Ureter (tissue), 1 donor: ENCODE data around the gene CRACDL. TPM values are rescaled to one million over a fixed set of nuclear protein-coding genes. Genes with fewer than 3 reads are reported as not detected.

ENCODE experiments used
- DNase-seq: peaks from one replicate; pipeline ENCODE4 v3.0.0-alpha.2; 2020; ENCODE audit warnings: low spot score
- total RNA-seq: library from RNA; stranded (reverse); gene quantifications from one replicate; pipeline ENCODE4 v1.2.4, GENCODE V29; 2023
- donor health status: DM: yes; HTN: yes; CAD: no.

CRACDL gene
- total RNA-seq, 1 donor from 2014 or later, result 25.5 TPM

DNA sequence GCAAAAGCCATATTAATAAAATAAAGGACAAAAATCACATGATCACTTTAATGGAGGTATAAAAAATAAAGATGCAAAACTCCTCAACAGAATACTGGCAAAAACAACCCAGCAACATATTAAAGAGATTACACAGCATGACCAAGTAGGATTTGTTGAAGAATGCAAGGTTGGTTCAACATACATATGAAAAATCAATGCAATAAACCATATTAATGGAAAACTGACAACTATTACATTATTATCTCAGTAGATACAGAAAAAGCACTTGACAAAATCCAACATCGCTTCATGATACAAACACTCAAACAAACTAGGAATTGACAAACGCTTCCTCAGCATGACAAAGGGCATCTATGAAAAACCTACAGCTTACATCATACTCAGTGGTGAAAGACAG is 76.7 kb downstream of the CRACDL start:
- DNase-seq, result no peak

- no peak for DNase-seq
Observed at GRCh38 chr2:98857001-98857400, 79.0 kb downstream of the CRACDL start.

DNA sequence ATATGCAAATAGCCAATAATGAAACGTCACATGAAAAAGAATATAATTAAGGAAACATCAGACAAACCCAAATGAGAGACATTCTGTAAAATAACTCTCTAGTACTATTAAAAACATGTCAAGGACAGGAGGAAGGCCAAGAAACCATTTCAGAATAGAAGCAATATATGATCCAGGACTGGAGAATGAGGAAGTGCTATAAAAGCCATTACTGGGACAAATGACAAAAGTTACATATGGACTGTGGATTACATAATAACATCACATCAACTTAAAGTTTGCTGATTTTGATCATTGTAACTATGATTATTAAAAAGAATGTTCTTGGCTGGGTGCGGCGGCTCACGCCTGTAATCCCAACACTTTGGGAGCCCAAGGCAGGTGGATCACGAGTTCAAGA is 81.3 kb downstream of the CRACDL start:
- no peak for DNase-seq

GRCh38 chr2:98852932-98853331 is 83.1 kb downstream of the CRACDL start:
- DNase-seq, result no peak

- no peak for DNase-seq
Observed at GRCh38 chr2:98850074-98850473, 86.0 kb downstream of the CRACDL start.

DNA sequence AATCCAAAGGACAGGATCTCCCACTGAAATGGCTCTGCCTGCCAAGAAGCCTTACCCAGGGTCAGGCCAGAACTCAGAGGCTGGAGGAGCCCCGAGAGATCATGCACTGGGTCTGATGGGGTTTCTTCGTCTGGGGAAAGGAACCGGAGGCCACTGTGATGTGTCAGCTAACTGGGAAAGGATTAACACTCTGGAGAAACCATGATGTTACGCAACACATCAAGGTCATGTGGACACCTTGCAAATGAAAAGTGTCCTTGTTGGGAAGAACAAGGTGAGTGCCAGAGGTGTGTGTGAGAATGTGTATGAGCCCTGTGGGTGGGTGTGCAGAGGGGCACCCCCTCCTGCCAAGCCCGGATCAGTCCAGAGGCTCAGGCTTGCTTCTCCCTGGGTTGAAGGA is 86.9 kb downstream of the CRACDL start:
- DNase-seq, result no peak

- DNase-seq, result no peak
Observed at GRCh38 chr2:98847853-98848252, 88.2 kb downstream of the CRACDL start.

- DNase-seq, result no peak
Observed at GRCh38 chr2:98846041-98846440, 90.0 kb downstream of the CRACDL start.

DNA sequence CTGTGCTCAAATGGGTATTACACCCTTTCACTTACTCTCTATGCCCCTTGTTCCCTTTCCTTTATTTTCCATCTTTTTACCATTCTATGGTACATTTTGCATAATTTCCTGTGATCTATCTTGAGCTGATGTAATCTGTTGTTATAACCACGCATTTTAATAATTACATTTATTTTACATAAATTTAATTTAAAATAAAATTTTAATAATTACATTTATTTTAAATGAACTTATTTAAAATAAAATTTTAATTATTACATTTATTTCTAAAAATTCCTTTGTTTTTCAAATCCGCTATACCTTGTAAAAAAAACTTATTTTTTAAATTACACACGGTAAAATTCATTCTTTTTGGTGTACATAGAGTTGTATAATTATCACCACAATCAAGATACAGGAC is 93.9 kb downstream of the CRACDL start:
- DNase-seq, result no peak

GRCh38 chr2:98839292-98839691 is 96.7 kb downstream of the CRACDL start:
- DNase-seq, result no peak

- DNase-seq, result no peak
Observed at GRCh38 chr2:98835831-98836385, 100.1 kb downstream of the CRACDL start.

GRCh38 chr2:98833917-98834263 is 102.1 kb downstream of the CRACDL start:
- DNase-seq, result no peak

GRCh38 chr2:98833172-98833916 is 102.7 kb downstream of the CRACDL start:
- DNase-seq, result no peak

DNA sequence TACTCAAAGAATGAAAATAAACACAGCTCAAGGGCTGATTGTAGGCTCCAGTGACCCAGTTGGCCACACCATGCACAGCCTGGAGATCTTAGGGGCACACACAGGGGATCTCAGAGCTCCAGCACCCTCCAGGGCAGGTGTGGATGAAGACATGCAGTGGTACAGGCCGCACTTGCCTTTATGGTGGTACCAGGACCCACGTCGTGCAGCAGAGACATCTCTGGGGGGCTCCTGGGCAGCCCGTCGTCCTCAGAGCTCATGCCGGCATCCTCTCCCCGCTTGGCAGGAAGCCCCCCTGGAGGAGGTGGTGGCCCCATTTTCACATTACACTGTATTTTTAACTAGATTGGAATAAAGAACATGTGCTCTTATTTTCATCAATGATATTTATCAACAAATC is 103.9 kb downstream of the CRACDL start:
- DNase-seq, result no peak

DNA sequence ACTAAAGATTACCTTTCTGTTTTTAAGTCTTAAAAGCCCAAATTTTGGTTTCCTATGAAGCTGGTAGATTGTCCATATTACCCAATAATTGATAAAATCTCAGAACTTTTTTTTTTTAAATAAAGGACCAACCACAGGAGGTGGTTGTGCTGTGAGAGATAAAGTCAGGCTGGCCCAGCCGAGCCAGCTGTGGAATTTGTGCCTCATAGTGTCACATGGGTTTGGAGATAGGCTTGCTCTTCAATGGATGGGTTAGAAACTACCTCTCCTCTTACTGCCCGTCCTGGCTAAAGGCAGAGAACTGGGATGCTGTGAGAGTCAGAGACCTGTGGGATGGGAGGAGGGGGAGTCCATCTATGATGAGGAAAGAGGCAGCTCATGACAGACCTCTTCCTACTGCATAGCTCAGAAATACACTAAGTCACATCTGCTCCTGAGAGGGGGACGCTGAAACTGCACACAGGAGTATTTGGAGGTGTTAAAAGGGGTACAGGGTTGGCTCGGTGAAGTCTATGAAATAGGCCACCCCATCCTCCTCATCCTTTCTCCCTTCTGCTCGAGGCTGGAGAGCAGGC is 105.4 kb downstream of the CRACDL start:
- no peak for DNase-seq

GRCh38 chr2:98829581-98830270 is 106.3 kb downstream of the CRACDL start:
- DNase-seq, result no peak

DNA sequence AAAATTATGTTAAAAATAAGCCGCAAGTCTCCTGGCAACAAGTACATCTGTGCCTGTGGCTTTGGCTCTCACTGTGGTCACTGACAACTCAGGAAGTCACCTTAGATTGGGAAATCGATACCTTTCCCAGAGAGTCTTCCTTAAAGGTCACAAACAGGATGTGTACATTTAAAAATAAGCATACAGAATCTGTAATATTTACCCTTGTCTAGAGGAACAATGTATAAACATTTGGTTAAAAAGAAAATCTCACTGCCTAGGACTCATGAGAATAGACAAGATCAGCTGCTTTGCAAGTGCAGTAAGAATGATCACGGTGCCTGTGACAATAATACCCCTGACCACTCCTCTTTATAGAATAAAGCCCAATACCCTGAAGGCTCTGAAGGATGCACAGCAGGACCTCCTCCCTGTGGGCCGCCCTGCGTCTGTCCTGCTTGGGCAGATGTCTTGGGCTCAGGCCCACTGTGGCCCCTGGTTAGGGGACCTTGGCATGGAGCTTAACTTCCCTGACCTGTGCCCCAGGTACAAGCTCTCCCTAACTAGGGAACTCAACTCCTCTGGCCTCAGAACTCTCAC is 107.1 kb downstream of the CRACDL start:
- no peak for DNase-seq

GRCh38 chr2:98828369-98828744 is 107.7 kb downstream of the CRACDL start:
- DNase-seq, result no peak

DNA sequence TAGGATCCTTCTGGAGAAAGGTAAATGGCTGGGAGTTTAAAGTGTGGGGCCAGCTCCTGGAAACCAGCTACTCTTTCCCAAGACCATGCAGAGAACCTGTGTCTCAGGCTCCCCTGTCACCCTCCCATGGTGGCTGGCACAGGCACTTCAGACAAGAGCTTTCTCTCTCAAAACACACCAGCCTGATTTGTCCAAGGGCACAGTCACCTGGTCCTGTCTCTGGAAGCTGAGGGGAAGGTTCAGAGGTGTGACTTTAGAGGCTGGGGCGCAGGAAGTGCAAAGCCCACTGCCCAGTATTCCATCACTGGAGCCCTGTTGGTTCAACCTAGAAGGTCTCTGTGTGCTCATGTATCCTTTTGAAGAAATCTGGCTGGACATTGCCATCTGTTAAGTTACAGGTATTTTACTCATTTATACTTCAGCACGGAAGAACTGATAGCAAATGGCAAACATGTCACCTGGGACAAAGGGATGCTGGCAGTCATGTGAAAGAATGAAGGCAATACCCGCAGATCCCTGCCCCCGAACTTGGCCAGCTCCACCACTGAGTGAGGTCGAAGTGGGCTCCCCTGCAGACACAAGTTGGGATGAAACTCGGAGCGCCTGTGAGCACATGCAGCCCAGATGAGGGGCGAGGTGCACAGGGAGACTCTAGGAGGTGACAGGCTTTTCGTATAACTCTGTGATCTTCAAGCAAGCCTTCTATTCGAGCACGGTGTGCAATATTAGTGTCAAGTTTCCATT is 108.2 kb downstream of the CRACDL start:
- no peak for DNase-seq

DNA sequence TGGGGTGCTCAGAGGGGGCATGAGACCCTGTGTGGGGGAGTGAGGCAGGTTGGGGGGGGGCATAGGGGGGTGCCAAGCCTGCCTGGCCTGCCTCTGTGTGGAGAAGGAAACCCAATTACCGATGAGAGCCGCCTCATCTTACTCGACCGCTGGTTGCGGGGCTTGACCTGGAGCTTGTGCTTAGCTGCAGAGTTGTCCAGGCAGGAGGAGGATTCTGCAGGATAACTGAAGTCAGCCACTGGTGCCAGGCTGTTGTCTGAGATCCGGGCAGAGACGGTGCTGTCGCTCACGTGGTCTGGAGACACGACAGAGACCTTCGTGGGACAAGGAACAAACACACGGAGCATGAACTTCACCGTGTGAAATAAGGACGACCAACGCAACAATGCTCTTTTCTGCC is 109.2 kb downstream of the CRACDL start:
- no peak for DNase-seq

GRCh38 chr2:98825858-98826257 is 110.2 kb downstream of the CRACDL start:
- no peak for DNase-seq

GRCh38 chr2:98825404-98825803 is 110.6 kb downstream of the CRACDL start:
- DNase-seq, result no peak
